Ovary (tissue), 9 donors: ENCODE results near the gene PFKP. TPM values are rescaled to one million over a fixed set of nuclear protein-coding genes. Genes with fewer than 3 reads are reported as not detected.
A peak's percentile ranks its signal among the peaks of the same experiment; 100 is the strongest.

ENCODE experiments used
- DNase-seq, 5 donors: peaks; one replicate each; pipeline ENCODE4 v3.0.0-alpha.2; 2019 to 2020
- H3K27ac ChIP-seq, 2 donors: fragments of 200-600 bp; one replicate each; pipeline versions ENCODE4 v1.5.1 to v1.8.0; 2019 to 2022
- H3K27me3 ChIP-seq: fragments of 200-600 bp; one replicate; pipeline ENCODE4 v1.8.0; 2022
- H3K36me3 ChIP-seq: fragments of 200-600 bp; sonication (generic); one replicate; pipeline ENCODE4 v1.5.1; 2019
- H3K4me1 ChIP-seq: one replicate; pipeline ENCODE4 v1.8.1; 2013; ENCODE audit warnings: mild to moderate bottlenecking, moderate library complexity; ENCODE audit not compliant: insufficient read depth
- H3K4me3 ChIP-seq: fragments of 200-600 bp; sonication (generic); one replicate; pipeline ENCODE4 v1.5.1; 2017
- H3K9me3 ChIP-seq, 2 donors: fragments of 200-600 bp in 1 of 2; sonication (generic) in 1 of 2; one replicate each; pipeline versions ENCODE4 v1.5.1 to v1.8.1; 2013 to 2019; ENCODE audit warnings: mild to moderate bottlenecking in 1 of 2, moderate library complexity in 1 of 2
- CTCF ChIP-seq, 3 donors: fragments of 450-650 bp in 2 of 3; fragments of 200-600 bp in 1 of 3; IDR thresholded peaks; one replicate each; pipeline versions ENCODE4 v1.5.1 to v1.8.0; 2016 to 2022; ENCODE audit warnings: antibody characterized with exemption in 3 of 3, mild to moderate bottlenecking in 1 of 3
- EP300 ChIP-seq: sonication (generic); formaldehyde crosslinking; IDR thresholded peaks from one replicate; pipeline ENCODE4 v1.6.1; 2017; ENCODE audit warnings: antibody characterized with exemption
- POLR2A ChIP-seq: fragments of 450-650 bp; IDR thresholded peaks from one replicate; pipeline ENCODE4 v1.6.1; 2017; ENCODE audit warnings: antibody characterized with exemption, mild to moderate bottlenecking, moderate library complexity
- WGBS, 3 donors: extraction: QIAGEN DNeasy Blood & Tissue Kit in 1 of 3; methylation state at CpG; one replicate each; pipeline versions ENCODE4 v1.1.5 to v1.1.7; 2013 to 2017; 5-methylcytosine and 5-hydroxymethylcytosine counted together
- intact Hi-C, 4 donors: fragments of 100-400 bp; cut with DNase I; formaldehyde crosslinking; loops; one replicate each; pipeline versions ENCODE4 v1.11.0 to v1.15.1; 2022 to 2023
- polyA plus RNA-seq, 2 donors: library from polyadenylated mRNA; stranded (reverse); fragments of 200-250 nt in 1 of 2; fragments of 350-450 nt in 1 of 2; fragmentation: Illumina TruSeq in 1 of 2; extraction: RNeasy Lipid Tissue Mini Kit (QIAGEN cat#74804) in 1 of 2; gene quantifications; one replicate each; pipeline ENCODE4 v1.2.3, GENCODE V29; 2013 to 2014
- total RNA-seq, 7 donors: library from RNA; depleted of rRNA in 2 of 7; stranded (reverse); fragments of >200 nt in 2 of 7; fragmentation: NEBNext Ultra II Directional in 3 of 7; extraction: Animal tissue kit (Norgen Biotek cat#: 25700) in 3 of 7; gene quantifications; one replicate each; pipeline versions ENCODE4 v1.1.0 to v1.2.4, GENCODE V29; 2016 to 2023
- donor health status: DM: no; HTN: no; CAD: no; lungs with moderate emphysema.
- donor health status: DM: no; HTN: no; CAD: no.
- donor health status: Bipolar disorder and iron deficiency.
- donor health status: DM: yes; HTN: yes; CAD: no.
- donor health status: DM: no; HTN: no; CAD: no.
- donor health status: DM: yes; HTN: yes; CAD: no.

Gene PFKP
- total and polyA plus RNA-seq, 9 donors: 12.4 to 74.9 (median 23.1) TPM

- TF ChIP-seq POLR2A: no peak
- no peak for TF ChIP-seq CTCF (IDR thresholded peaks at IDR 0.05)
- no peak for TF ChIP-seq EP300
- peaks cover 10% of the 10 kb centered on the region for H3K4me1 ChIP-seq
- no peak overlapping the region for H3K4me3 ChIP-seq
- no peaks in the 10 kb centered on the region for H3K27me3 ChIP-seq
- H3K36me3 ChIP-seq: no peaks in the 10 kb centered on the region
- DNase-seq: no peak
- H3K9me3 ChIP-seq: no peaks in the 10 kb centered on the region
- intact Hi-C loops: no loop called here
- no peak overlapping the region for H3K27ac ChIP-seq
- WGBS, 3 donors: 74 to 81% (median 79%) methylated on average over 10 of the region's 10 CpGs
Measured at GRCh38 chr10:3042589-3042988, 24.8 kb upstream of the PFKP start.

GRCh38 chr10:3043512-3044368 lies 23.6 kb upstream of the PFKP start:
- H3K4me1 ChIP-seq: peaks cover 10% of the 10 kb centered on the region
- no peaks in the 10 kb centered on the region for H3K36me3 ChIP-seq
- DNase-seq: peak in 3 of 5 donors; percentile 45 to 56 (median 52)
- H3K27ac ChIP-seq: no peak overlapping the region
- no peaks in the 10 kb centered on the region for H3K9me3 ChIP-seq
- TF ChIP-seq EP300 (no peak), CTCF (IDR thresholded peaks at IDR 0.05) (peak in 1 of 3 donors; percentile 44), POLR2A (no peak)
- 24 to 30% (median 30%) methylated on average over 16 of the region's 16 CpGs for WGBS, 3 donors
- H3K4me3 ChIP-seq: no peak overlapping the region
- no peaks in the 10 kb centered on the region for H3K27me3 ChIP-seq
- intact Hi-C loops: no loop called here

- intact Hi-C loops: no loop called here
- Histone ChIP-seq H3K9me3 (no peaks in the 10 kb centered on the region), H3K4me1 (peaks cover 10% of the 10 kb centered on the region), H3K27ac (peak overlapping the region in 1 of 2 donors; percentile 41), H3K4me3 (no peak overlapping the region), H3K27me3 (no peaks in the 10 kb centered on the region), H3K36me3 (no peaks in the 10 kb centered on the region)
- no peak for TF ChIP-seq POLR2A
- TF ChIP-seq CTCF (IDR thresholded peaks at IDR 0.05): peak in 2 of 3 donors; percentile 14 to 32
- DNase-seq: peak; percentile 65 to 82 (median 76)
- WGBS, 3 donors: 5 to 10% (median 9%) methylated on average over 6 to 11 of the region's 11 CpGs
Measured at GRCh38 chr10:3045471-3046209, 21.7 kb upstream of the PFKP start.

GRCh38 chr10:3046210-3046779 lies 21.1 kb upstream of the PFKP start:
- Histone ChIP-seq H3K27ac (peak overlapping the region in 1 of 2 donors; percentile 41), H3K4me1 (peaks cover 10% of the 10 kb centered on the region), H3K4me3 (no peak overlapping the region), H3K9me3 (no peaks in the 10 kb centered on the region), H3K27me3 (no peaks in the 10 kb centered on the region), H3K36me3 (no peaks in the 10 kb centered on the region)
- WGBS, 3 donors: 59 to 65% (median 60%) methylated on average over 6 of the region's 6 CpGs
- intact Hi-C loops: no loop called here
- TF ChIP-seq EP300: no peak
- no peak for TF ChIP-seq CTCF (IDR thresholded peaks at IDR 0.05)
- DNase-seq: no peak
